ENCODE data around the gene TRAPPC10.

The TRAPPC10 gene

GRCh38 chr21:43981151-43981870 lies 30.8 kb upstream of the TRAPPC10 start:
- DNase-seq: no peak
- intact Hi-C loops (cut with DNase I): no loop called here

GRCh38 chr21:43981871-43982210 lies 30.3 kb upstream of the TRAPPC10 start:
- no peak for DNase-seq
- intact Hi-C loops (cut with DNase I): no loop called here

- intact Hi-C loops (cut with DNase I): no loop called here
Measured at GRCh38 chr21:43982489-43983078, 29.5 kb upstream of the TRAPPC10 start.

GRCh38 chr21:43983390-43983789 lies 28.7 kb upstream of the TRAPPC10 start:
- no peak for DNase-seq
- intact Hi-C loops (cut with DNase I): no loop called here

More at GRCh38 chr21:43982489-43983078, 29.5 kb upstream of the TRAPPC10 start:
- no peak for DNase-seq

- intact Hi-C loops (cut with DNase I): no loop called here
- peak in 15 of 42 donors; percentile 24 to 68 (median 49) for DNase-seq
Measured at GRCh38 chr21:43983860-43984420, 28.2 kb upstream of the TRAPPC10 start.

- no peak for DNase-seq
- intact Hi-C loops (cut with DNase I): no loop called here
Measured at GRCh38 chr21:43984905-43985689, 27.0 kb upstream of the TRAPPC10 start.

- intact Hi-C loops (cut with DNase I): no loop called here
- no peak for DNase-seq
Measured at GRCh38 chr21:43985690-43986251, 26.3 kb upstream of the TRAPPC10 start.

GRCh38 chr21:43986544-43987451 lies 25.3 kb upstream of the TRAPPC10 start:
- intact Hi-C loops (cut with DNase I): no loop called here
- DNase-seq: peak in 30 of 42 donors; percentile 30 to 87 (median 62)

GRCh38 chr21:43987509-43987908 lies 24.6 kb upstream of the TRAPPC10 start:
- intact Hi-C loops (cut with DNase I): no loop called here
- no peak for DNase-seq

GRCh38 chr21:43988016-43988415 lies 24.1 kb upstream of the TRAPPC10 start:
- intact Hi-C loops (cut with DNase I): no loop called here
- no peak for DNase-seq

- intact Hi-C loops (cut with DNase I): no loop called here
- DNase-seq: no peak
Measured at GRCh38 chr21:43988506-43989230, 23.4 kb upstream of the TRAPPC10 start.

- intact Hi-C loops (cut with DNase I): no loop called here
- no peak for DNase-seq
Measured at GRCh38 chr21:43989401-43989800, 22.7 kb upstream of the TRAPPC10 start.

GRCh38 chr21:43991447-43991991 lies 20.6 kb upstream of the TRAPPC10 start:
- intact Hi-C loops (cut with DNase I): no loop called here
- no peak for DNase-seq

- intact Hi-C loops (cut with DNase I): no loop called here
- DNase-seq: no peak
Measured at GRCh38 chr21:43992121-43992520, 20.0 kb upstream of the TRAPPC10 start.

GRCh38 chr21:43993420-43993934 lies 18.6 kb upstream of the TRAPPC10 start:
- intact Hi-C loops (cut with DNase I): no loop called here
- DNase-seq: no peak

GRCh38 chr21:43994085-43994484 lies 18.0 kb upstream of the TRAPPC10 start:
- intact Hi-C loops (cut with DNase I): no loop called here
- no peak for DNase-seq

GRCh38 chr21:43994646-43995045 lies 17.5 kb upstream of the TRAPPC10 start:
- intact Hi-C loops (cut with DNase I): no loop called here
- DNase-seq: no peak
